GM19455 (cell line): ENCODE measurements around the gene PHAF1.

ENCODE experiments used
- ATAC-seq: cut with Tn5 transposase; IDR thresholded peaks from one replicate; pipeline ENCODE4 v1.9.1; 2021; ENCODE audit not compliant: unreplicated experiment

The PHAF1 gene

DNA sequence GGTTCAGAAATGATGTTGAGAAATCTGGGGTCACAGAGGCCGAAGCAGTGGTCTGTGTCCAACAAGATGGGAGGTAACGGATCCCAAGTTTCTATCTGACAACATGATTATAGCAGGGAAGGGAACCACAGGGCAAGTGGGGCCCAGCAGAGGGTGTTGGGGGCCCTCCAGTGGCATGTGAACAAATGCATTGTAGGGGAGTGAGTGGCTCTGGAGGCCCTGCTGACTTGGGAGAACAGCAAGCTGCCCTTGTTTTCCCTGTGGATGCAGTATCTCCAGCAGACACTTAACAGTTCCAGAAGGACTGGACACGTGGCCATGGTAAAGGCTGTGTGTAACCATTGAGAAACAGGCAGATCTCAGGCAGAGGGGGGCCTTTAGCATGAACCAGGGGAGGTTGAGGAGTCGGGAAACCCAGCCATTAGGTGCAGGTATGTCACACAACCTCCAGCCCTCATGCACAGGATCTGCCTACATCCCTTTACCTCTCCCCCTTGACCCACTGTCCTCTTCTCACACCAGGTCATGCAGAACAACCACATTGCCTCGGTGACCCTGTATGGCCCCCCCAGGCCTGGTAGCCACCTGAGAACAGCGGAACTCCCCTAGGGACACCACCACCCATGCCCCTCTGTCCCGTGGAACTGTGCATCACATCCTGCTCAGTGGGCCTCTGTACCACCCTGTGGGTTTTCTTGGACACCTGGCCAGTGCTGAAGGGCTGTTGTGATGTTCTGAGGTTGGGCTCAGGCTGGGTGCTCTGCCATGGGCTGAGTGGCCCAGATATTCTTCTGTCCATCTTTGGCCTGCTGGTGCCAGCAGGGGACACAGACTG is 37.0 kb downstream of the PHAF1 start:
- no peak for ATAC-seq

DNA sequence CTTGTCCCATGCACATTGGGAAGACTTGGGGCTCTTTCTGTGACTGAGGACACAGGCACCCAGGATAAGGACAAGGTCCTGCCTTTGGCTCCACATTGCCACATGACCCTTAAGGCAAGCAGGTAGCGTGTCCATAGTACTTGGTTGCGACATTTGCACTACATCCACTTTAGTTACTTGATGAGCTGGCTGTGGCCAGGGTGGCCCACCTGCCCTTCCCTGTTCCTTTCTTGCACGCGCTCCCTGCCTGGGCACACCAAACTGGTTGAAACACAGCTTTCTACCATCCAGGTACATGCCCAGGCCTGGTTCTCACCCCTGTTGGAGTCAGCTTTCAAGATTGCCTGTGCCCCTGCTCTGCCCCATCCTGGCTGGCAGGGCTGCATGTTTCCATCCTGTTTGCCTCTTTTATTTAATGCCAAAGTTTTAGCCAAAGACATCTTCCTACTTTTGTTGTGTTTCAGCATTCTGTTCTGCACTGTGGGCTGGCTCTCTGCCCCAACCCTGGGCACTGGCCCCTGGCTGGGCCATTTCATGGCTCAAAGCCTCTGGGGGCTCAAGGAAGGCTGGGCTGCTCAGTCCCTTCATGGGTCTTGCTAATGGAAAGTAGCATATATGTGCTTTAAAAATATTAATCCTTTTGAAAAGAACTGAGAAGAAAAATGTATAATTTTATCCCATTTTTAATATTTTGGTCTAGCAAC is 37.8 kb downstream of the PHAF1 start:
- ATAC-seq: no peak

DNA sequence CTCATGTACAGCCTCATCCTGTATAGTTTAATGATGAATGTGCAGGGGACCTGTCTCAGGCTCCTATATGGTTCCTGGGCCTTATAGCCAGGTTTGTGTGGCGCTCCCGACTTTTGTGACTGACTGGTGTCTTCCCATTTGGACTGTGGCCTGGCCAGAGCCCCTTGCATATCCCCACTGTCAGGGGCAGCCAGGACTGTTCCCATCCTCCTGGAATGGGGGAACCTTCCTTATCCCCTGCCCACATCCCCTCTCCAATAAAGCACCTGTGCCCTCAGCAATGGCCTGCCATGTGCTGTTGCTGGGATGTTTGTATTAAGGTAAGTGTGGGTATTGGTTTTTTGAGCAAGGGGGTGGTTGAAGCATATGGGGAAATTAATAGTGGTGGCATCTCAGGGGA is 38.5 kb downstream of the PHAF1 start:
- no peak for ATAC-seq

DNA sequence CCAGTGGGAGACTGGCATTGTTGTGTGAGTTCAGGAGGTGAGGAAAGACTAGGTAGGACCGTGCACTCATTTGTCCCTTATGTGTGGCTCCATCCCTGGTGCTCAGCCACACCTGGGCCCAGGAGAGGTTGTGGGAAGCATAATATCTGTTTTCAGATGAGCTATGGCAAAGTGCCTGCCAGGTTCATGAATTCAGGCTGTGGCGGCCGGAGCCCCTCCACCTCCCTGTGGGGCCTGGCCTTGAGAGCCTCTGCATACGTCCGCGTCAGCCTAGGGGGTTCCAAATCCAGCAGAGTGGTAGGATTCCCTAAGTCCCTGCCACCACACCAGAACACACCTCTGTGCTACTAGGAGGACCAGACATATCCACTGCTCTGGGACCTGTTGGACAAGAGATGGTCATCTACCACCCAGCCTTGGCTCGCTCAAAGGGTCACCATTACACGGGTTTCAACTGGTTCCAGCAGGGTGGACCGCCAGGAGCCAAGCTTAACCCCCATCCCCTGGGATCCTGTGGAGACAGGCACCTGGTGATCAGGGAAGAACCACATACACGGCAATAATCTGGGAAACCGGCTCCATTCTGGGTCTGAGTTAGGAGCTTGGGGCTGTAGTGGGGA is 39.0 kb downstream of the PHAF1 start:
- ATAC-seq: no peak

DNA sequence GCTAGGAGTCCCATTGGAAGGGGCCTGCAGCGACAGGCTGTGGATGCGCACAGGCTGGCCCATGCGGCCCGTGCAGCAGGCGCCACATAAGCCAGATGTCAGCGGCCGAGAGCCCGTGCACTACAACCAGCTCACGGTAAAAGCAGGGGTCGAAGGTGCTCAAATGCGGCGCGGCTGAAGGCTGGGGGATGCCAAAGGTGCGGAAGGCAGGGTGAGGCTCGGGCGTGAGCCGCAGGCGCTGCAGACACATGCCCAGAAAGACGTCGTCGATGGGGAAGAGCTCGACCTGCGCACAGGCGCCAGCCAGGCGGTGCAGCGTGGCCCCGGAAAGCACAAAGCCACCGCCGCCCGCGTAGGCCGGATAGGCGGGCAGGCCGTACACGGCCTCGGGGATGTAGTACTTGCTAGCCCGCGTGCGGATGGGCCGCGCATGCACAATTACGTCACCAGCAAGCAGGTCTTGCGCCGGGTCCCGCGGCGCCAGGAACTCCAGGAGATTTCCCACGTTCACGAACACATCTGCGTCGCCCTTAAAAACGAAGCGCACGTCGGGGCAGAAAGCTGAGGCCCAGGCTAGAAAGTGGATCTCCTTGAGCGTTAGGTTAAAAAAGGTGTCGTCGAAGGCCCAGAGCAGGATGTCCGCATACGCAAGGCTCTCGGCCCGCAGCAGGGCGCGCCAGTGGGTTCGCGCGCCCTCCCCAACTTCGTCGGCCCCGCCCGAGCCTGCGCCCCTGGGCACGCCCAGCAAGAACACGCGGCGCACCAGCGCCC is 39.7 kb downstream of the PHAF1 start:
- no peak for ATAC-seq

DNA sequence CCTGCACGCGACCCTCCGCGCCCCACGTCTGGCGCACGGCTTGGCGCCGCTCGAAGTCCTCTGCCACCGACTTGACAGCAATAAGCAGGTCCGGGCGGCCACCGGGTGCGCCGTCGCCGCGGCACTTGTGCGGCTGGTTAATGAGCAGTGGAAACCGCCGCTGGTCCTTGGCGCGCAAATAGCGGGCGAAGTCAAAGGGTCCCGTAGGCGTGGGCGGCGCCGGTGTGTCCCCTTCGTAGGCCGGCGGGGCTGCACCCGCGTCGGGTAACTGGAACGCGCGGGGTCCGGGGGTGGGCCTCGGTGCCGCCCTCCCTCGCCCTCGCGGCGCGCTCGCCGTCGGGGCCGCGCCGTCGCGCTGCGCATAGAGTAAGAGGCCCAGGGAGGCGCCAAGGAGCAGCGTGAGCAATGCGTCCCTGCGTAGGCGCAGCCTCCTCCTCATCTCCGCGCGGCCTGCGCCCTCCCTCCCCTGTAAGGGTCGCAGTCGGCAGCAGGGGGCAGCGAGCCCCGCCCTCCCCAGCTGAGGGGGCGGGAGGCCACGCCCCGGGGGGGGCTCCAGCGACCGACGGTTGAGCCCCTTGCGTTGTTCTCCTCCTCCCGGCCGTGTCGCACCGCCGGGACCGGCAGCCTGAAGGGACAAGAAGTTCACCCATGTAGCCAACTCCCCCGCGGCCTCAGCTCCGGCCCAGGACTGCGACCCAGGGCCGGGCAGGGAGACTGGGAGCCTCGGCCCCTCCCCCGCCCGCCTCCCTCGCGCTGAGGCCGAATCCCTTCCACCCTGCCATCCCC is 40.5 kb downstream of the PHAF1 start:
- peak; percentile 34 for ATAC-seq

DNA sequence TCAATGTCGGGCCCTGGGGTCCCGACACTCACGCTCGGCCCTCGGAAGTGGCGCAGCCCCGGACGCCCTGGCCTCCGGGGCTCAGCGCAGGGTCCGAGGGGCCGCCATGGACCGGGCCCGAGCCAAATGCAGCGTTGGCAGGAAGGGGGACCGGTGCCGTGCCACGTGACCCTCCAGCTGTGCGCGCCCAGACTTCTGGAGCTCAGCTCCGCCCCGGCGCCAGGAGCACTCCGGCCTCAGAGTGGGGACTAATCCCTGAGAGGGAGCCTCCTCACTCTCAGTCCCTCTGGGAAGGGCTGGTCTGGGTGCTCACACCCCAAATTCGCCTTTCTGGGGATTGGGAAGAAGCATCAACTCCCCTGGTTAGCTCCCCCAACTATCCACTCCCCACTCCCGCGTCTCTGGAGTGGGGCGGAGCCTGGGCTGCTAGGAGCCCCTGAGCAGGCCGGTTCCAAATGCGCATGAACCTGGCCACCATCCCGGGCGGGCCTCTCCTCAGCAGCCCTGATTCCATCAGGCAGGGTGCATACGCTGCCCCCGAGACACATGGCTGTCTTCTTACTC is 41.2 kb downstream of the PHAF1 start, which contains the start of gene B3GNT9:
TSS of gene B3GNT9 (minus strand) at position 166 of the 564 bp plus-strand sequence. CDS start 513 bp downstream, outside the sequence.
- peak; percentile 67 for ATAC-seq

DNA sequence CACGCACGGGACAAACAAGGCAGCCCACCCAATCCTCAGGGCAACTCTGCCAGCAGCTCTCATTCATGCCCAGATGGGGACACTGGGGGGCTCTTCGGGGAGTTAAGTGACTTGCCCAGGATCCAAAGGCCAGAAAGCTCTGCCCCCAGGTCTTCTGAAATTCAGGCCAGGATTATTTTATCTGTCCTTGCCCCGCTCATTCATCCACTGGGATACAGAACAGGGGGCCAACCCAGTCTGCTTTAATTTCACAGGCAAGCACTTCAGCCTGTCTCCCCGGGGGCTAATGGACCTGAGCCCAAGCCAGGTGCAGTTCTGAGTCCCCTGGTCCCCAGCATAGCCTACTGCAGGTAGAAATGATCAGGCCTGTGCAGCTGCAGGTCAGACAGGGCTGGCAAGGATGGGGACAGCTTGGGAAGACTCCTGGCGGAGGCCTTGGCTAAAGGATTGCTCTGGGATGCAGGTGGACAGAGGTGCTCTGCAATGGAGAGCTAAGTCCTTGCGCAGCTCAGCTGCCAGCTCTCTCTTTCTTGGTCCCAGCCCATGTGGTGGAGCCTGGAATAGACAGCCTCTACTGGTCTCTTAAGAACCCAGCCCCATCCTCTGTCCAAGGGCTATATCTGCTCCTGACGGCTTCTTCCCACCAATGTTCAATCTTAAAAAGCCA is 41.8 kb downstream of the PHAF1 start:
- ATAC-seq: no peak

DNA sequence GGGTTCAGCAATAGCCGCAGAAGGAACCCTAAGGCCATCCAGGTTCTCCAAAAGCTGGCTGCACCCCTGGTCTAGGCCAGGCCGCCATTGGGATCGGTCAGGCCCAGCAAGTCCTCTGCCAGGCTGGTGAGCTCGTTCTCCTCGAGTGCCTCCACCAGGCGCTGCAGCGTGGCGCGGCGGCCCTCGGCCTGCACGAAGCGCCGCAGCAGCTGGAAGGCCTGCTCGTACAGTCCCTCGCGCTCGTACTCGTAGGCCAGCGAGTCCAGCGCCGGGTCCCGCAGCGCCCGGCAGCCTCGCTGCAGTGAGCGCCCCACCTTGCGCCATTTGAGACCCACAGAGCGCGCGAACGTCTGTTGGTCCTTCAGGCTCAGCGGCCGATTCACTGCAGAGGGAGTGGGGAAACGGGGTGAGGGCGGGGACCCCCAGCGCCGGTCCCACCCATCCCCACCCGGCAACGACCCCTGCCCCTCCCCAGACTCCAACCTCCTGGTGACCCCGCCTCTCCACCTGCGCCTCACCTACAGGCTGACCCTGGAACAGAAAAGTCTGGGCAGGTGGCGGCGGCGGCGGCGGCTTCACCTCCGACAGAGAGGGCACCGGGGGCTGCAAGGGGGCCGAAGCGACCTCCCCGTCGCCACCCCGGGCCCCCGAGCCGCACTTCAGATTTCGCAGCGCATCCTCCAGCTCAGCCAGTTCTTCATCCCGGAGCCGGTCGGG is 45.0 kb downstream of the PHAF1 start:
- no peak for ATAC-seq

DNA sequence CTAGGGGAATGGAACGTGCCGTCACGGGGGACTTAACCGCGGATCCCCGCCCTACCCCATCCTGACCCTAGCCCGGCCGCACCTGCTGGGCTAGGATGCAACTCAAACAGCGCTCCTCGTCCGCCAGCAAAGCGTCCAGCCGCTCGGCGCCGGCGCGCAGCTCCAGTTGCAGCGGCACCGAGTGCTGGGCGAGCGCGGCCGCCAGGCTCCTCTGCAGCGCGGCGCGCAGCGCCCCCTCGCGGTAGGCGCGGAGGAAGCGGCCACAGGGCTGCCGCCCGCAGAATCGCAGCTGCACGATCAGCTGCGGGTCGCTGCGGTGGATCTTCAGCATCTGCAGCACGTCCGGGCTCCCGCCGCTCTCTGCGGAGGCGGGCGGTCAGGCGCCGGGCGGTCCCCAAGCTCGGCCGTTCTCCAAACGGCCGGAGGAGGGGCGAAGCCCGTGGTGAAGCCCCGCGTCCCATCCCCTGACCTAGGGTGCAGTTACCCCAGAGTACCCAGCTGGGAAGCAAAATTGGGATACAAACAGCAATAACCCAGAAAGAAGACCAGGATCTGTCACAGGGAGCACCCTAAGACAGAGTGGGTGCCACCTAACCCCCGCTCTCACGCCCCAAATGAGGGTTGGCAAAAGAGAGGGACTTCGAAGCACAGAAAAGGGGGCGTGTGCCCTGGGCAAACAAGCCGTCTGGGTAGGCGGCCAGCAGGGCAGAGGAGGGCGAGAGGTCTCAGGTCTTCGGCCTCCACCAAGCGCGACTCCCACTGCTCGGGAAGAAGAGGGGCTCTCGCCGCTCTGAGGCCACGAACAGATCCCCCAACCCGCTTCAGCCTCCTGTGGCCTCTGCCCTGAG is 45.8 kb downstream of the PHAF1 start:
- ATAC-seq: no peak

DNA sequence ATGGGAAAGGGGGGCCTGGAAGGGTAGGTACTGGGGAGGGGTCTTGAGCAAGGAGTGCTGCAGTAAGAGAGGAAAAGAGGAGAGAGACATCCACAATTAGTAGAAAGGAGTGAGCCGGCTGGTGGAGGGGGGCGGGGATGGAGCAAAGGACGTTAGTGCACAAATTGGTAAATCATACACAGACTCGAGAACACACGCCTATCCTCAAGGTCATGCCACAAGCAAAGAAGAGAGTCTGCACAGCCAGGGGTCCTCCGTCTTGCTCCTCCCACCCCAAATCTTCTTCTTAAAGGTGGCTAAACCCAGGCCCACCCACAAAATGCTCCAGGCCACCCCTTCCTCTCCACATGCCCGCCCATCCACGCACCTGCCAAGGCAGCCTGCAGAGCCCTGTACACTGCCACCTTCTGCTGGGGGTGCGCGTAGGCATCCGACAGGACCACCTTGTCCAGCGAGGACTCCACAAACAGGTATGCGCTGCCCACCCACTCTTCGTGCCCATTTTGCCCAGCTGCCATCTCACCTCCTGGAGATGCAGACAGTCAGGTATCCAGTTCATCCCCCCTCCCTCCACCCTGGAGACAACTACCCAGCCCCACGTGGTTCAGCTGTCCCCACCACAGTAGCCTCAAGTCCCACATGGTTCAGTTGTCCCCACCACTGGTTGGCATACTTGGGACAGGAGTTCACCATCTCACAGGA is 46.6 kb downstream of the PHAF1 start:
- no peak for ATAC-seq

DNA sequence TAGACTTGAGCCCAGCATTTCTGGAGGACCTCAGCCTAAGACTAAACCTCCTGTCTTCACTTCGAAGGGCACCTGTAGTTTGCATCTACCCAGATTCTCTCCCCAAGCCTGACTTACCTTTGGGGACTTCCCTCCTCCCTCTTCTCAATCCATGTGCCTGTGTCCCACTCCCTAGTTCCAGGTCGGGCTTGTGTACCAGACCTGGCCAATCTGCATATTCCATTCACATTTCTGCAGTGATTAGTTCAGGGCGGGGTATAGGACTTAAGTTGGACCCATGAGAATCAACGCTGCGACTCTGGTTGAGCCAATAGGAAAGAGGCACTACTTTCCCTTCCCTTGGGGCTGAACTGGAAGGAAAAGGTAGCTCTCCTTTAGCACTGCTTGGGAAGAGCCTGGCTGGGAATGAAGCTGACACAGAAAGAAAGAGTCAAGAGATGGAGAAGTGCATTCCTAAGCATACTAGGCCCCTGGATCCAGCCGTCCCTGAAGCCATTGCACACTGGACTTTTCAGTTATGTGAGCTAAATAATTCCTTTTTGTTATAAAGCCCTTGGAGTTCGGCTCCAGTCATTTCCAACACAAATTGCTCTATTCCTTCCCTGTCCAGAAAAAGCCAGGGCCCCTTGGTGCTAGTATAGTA is 47.5 kb downstream of the PHAF1 start:
- no peak for ATAC-seq

DNA sequence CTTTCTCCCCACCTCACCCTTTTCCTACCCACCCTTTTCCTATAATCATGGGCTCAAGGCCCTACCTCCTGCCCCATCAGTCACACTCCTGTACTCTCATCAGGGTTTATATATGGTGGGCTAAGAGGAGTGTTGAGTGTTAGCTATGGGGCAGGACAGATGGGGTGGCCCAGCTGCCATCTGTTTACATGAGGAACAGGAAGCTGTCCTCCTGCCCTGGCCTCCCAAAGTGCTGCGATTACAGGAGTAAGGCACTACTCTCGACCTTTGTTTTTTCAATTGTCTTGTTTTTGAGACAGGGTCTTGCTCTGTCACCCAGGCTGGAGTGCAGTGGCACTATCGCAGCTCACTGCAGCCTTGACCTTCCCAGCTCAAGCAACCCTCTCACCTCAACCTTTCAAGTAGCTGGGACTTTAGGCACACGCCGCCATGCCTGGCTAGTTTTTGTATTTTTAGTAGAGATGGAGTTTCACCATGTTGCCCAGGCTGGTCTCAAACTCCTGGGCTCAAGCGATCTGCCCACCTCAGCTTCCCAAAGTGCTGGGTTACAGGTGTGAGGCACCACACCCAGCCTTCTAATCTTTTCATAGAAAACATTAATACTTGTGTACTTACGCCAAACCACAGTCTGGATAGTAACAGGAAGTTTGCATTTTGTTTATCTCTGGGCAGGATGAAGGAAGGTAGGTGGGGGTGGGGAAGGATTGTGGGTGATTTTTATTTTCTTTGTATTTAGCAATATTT is 48.3 kb downstream of the PHAF1 start:
- no peak for ATAC-seq

DNA sequence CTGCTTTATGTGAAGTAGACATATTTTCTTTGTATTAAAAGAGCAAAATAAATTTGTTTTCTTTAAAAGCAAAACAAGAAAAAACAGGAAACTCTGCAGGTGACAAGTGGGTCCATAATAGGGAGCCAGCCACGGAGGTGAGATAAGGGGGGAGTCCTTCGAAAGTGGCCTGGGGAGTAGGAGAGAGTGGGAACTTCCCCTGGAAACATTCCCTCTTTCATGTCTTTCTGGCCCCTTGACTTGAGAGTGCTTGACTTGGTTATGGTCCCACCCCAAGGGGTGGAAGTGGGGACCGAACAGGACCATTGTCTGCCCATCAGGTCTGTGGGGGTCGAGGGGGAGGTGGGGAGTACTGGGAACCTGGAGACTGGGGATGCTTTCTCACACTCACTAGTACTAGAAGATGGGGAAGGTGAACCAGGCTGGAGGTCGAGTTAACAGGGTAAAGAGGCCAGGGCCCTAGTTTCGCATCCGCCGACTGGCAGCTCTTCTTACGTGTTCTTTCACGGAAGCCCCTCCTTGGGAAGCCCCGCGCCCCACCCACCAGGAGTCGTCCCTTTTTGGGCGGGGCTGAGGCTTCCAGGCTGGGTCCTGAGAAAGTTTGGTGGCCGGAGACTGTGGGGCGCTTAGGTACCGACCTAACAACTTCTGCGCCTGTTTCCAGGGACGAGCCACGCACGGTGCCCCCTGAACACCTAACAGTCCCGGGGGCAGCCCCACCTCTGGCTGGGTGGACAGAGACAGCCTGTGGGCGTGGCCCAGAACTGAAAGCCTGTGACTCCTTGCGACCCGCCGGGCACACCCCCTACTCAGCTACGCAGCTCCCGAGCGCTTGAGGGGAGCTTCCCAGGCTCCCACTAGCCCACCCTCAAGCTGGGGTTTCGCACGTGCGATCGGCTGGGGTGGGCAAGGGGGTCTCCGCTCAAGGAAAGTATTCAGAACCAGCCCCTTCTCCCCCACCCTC is 49.2 kb downstream of the PHAF1 start:
- peak; percentile 39 for ATAC-seq

DNA sequence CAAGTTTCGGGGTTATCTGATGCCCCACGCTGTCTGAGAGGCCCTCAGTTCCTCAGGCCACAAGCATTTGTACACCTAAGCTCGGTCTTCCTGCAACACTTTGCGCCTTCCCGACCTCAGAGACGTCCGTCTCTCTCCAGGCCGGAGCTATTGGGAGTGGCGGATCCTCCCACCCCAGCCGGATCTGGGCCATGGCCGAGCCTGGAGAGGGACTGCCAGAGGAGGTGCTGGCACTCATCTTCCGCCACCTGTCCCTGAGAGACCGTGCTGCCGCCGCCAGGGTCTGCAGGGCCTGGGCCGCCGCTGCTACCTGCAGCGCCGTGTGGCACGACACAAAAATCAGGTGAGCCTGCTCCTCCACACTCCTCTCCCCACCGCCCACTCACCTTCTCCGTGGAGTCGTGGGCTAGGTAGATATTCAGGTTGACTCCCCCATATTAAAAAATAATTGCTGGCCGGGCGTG is 51.9 kb downstream of the PHAF1 start:
- no peak for ATAC-seq
